ENCODE results near the gene CYP11A1.

DNA sequence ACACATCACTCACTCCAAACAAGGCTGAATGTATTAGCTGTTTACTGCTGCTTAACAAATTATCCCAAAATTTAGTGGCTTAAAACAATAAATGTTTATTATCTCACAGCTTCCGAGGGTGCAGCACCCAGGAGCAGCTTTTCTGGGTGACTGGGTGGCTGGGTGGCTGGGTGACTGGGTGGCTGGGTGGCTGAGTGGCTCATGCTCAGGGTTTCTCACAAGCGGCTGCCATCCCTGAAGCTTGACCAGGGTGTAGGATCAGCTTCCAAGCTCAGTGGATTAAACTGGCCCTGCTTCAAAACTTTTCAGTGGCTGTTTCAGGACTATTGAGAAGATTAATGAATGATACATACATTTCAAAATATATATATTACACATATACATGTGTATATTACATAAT lies 2.3 kb upstream of the CYP11A1 start:
- TF ChIP-seq, protein P1, sequence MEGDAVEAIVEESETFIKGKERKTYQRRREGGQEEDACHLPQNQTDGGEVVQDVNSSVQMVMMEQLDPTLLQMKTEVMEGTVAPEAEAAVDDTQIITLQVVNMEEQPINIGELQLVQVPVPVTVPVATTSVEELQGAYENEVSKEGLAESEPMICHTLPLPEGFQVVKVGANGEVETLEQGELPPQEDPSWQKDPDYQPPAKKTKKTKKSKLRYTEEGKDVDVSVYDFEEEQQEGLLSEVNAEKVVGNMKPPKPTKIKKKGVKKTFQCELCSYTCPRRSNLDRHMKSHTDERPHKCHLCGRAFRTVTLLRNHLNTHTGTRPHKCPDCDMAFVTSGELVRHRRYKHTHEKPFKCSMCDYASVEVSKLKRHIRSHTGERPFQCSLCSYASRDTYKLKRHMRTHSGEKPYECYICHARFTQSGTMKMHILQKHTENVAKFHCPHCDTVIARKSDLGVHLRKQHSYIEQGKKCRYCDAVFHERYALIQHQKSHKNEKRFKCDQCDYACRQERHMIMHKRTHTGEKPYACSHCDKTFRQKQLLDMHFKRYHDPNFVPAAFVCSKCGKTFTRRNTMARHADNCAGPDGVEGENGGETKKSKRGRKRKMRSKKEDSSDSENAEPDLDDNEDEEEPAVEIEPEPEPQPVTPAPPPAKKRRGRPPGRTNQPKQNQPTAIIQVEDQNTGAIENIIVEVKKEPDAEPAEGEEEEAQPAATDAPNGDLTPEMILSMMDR (conservative IDR thresholded peaks at IDR 0.05; ENCODE audit: low read length): no peak
- no peak for TF ChIP-seq EZH2phosphoT487 (IDR thresholded peaks at IDR 0.05; ENCODE audit: borderline replicate concordance)
